A673 (cell line): ENCODE measurements around the gene ADCYAP1.

Experiments used
- CTCF ChIP-seq: fragments of 300-800, 200-600 bp; sonication (generic); conservative IDR thresholded peaks from 2 replicates; pipeline ENCODE4 v1.5.1; 2017; ENCODE audit warnings: low read depth, mild to moderate bottlenecking, antibody characterized with exemption, low read length, moderate library complexity, mixed read lengths
- EZH2 ChIP-seq: fragments of 200-600 bp; sonication (generic); IDR thresholded peaks from 2 replicates; pipeline ENCODE4 v1.6.1; 2017; ENCODE audit warnings: borderline replicate concordance, low read depth, mild to moderate bottlenecking, mixed read lengths, antibody characterized with exemption, low read length; ENCODE audit not compliant: poor library complexity, severe bottlenecking

GRCh38 chr18:911025-911424 is 6.4 kb downstream of the ADCYAP1 start:
- TF ChIP-seq CTCF (no peak), EZH2 (no peak)
